GM23248 (cell line): ENCODE data around the gene ARMH3.

Experiments
- EZH2 ChIP-seq: fragments of 200-600 bp; sonication (generic); IDR thresholded peaks from 2 replicates; pipeline ENCODE4 v1.6.1; 2018; ENCODE audit warnings: antibody characterized with exemption, mild to moderate bottlenecking; ENCODE audit not compliant: insufficient read depth, poor library complexity, severe bottlenecking
- EZH2phosphoT487 ChIP-seq: fragments of 200-600 bp; sonication (generic); IDR thresholded peaks from 2 replicates; pipeline ENCODE4 v1.6.1; 2018; ENCODE audit warnings: antibody characterized with exemption, moderate library complexity, mild to moderate bottlenecking, low read depth; ENCODE audit not compliant: insufficient read depth

DNA sequence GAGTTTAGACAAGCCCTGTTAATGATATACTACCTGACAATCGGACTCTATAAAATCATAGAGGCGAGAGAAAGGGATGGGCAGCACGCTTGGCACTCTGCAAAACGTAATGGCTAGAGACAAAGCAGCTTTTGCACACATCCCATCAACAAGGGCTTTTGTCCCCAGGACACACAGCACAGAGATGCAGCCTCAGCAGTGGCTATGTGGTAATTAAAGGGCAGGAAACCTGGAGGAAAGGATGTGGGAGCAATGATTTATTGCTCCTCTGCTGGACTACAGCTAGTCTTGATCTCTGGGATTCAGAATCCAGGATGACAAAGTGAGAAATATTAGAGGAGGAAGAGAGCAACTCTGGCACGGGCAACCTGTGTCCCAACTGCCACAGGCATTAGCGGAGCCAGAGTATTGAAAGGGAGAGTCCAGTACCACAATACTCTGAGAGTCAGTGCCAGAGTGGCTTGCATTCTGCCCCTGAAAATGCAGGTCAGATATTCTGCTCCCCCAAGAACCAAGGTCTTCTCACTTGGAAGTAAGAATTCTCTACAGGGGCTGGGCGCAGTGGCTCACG, 96.5 kb downstream of the ARMH3 start:
- TF ChIP-seq EZH2 = no peak
- TF ChIP-seq EZH2phosphoT487 = no peak
